ENCODE measurements around the gene ERCC4.

Gene ERCC4

GRCh38 chr16:13911306-13911705, 8.6 kb upstream of the ERCC4 start:
- DNase-seq (ENCODE audit: low spot score): no peak

- no peak for DNase-seq (ENCODE audit: low spot score)
These were observed 8.1 kb upstream of the ERCC4 start for GRCh38 chr16:13911871-13912270.

- no peak for DNase-seq (ENCODE audit: low spot score)
These were observed 7.1 kb upstream of the ERCC4 start for GRCh38 chr16:13912891-13913290.

DNA sequence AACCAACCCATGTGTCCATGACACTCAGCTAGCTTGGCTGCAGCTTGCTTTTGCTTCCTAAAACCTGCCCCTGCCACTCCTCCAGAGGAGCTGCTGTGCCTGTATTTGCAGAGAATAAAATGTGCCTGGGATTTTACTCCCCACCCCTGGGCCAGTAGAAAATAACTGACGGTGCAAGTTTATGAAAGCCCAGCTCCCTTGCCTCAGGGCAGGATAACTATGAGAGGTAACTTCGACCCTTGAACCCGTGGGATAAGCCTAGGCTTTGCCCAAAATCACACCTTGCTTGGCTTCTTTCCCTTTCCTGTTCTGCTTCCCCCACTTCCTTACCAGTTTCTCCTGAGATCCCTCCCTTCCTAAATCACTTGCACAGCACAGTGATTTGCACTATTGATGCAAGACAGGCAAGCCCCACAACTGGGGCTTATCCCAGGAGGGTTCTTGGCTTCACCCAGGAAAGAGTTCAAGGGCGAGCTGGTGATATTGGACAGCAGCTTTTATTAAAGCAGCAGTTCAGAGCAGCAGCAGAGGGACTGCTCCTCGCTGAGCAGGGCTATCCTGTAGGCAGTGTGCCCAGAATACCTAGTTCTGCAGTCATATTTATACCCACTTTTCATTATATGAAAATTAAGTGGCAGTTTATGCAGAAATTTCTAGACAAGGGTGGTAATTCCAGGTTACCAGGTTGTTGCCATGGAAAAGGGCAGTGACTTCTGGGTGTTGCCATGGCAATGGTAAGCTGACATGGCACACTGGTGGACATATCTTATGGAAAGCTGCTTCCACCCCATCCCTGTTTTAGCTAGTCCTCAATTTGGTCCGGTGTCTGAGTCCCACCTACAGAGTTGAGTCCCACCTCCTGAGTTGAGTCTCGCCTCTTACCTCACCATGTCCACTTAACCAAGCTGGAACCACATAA, 6.3 kb upstream of the ERCC4 start:
- no peak for DNase-seq (ENCODE audit: low spot score)

GRCh38 chr16:13915033-13915635, 4.8 kb upstream of the ERCC4 start:
- no peak for DNase-seq (ENCODE audit: low spot score)

GRCh38 chr16:13919330-13919682, 648 bp upstream of the ERCC4 start:
- DNase-seq (ENCODE audit: low spot score): peak; percentile 46

- DNase-seq (ENCODE audit: low spot score): no peak
These were observed 510 bp downstream of the ERCC4 start for GRCh38 chr16:13920510-13920818.

DNA sequence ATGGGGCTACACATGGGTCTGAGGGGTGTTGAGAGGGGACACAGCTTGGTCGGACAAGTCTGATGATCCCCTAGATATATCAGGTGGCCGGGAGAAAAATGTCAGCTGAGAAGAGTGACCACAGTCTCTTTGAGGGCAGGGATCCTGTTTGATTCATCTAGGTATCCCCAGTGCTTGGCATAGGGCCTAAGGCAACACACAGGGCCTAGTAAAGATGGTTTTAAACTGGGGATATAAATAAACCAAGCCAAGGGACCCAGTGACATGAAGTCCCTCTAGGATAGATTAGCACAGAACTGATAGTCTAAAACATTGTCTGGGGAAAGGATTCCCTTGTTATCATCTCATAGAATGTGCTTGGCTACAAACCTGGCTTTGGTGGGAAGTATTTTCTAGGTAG, 1.4 kb downstream of the ERCC4 start:
- no peak for DNase-seq (ENCODE audit: low spot score)

DNA sequence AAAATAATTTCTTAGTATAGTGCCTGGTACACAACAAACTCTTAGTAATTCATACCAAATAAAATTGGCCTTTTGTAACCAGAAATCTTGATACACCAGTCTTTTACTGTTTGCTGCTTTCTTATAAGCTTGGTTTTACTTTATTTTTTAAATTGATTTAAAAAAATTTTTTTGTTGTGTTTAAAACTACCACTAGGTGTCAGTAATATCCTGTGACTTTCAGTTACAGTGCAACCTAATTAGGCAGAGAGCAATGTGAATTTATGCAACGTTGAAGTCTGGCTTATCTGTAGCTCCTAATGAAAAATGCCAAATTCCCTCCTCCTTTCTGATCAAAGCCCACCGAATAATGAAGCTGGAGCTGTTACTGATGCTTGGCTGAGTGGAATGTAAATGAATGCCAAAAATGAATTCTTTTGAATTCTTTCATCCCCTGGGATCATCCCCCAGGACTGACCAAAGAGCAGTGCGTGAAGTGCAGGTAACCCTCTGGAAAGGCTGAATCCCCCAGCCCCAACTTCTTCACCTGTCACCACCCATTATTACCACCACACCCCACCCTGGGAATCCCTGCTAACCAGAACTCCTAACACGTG, 3.8 kb downstream of the ERCC4 start:
- peak; percentile 58 for DNase-seq (ENCODE audit: low spot score)

GRCh38 chr16:13926464-13926863, 6.5 kb downstream of the ERCC4 start:
- DNase-seq (ENCODE audit: low spot score): no peak

- no peak for DNase-seq (ENCODE audit: low spot score)
These were observed 6.9 kb downstream of the ERCC4 start for GRCh38 chr16:13926891-13927290.

DNA sequence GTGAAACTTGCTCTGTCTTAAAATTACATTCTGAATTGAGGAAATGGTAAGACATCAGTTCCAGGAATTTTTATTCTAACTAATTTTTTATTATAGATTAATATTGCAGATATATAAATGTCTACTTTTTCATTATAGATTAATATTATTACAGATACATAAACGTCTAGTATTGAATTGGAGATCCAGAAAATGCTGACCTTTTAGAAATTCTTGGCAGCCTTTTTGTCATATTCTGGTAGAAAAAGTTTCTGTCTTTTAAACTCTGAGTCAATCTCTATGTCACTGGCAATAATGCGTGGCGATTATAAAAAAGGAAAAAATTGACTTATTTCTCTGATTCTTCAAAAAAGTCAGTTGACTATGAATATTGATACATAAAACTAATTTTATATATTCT, 8.7 kb downstream of the ERCC4 start:
- DNase-seq (ENCODE audit: low spot score): no peak

GRCh38 chr16:13931845-13932244, 11.9 kb downstream of the ERCC4 start:
- DNase-seq (ENCODE audit: low spot score): no peak

GRCh38 chr16:13935408-13935807, 15.5 kb downstream of the ERCC4 start:
- no peak for DNase-seq (ENCODE audit: low spot score)

DNA sequence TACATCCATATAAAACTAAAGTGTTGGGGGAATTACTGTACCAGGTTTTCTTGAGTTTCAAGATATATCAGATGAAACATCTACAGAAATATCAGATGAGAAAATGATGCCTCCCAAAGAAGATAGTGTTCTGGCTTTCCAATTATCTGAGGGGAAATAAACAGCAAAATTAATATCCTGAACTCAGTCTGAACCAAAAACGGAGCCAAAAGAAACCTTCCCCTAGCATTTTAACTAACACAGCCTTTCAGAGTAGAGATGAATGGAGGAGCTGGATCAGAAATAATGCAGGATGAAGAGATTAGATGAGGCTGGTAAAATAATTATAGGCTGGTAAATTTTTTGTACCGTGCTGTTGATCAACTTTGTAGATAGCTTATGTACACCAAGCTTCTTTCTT, 16.2 kb downstream of the ERCC4 start:
- DNase-seq (ENCODE audit: low spot score): no peak

GRCh38 chr16:13936596-13937081, 16.7 kb downstream of the ERCC4 start:
- DNase-seq (ENCODE audit: low spot score): peak; percentile 66

DNA sequence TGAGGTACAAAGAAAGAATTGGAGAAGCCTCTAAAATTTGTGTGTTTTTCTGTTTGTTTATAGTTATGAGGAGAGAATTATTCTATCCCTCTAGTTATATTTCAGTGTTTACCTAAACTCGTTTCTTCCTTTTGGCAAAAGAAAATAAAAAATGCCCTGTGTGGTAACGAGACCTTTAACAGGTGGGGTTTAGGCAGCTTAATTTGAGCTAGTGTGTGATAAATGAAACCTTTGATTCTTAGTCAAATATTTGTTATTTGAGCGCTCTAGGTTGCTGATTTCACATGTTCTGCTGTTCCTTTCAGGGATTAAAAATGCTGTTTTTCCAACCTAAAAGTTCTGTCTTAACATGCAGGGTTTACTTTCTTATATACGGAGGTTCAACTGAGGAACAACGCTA, 17.5 kb downstream of the ERCC4 start:
- DNase-seq (ENCODE audit: low spot score): no peak

- DNase-seq (ENCODE audit: low spot score): no peak
These were observed 18.5 kb downstream of the ERCC4 start for GRCh38 chr16:13938480-13938879.

- no peak for DNase-seq (ENCODE audit: low spot score)
These were observed 19.9 kb downstream of the ERCC4 start for GRCh38 chr16:13939821-13940220.

DNA sequence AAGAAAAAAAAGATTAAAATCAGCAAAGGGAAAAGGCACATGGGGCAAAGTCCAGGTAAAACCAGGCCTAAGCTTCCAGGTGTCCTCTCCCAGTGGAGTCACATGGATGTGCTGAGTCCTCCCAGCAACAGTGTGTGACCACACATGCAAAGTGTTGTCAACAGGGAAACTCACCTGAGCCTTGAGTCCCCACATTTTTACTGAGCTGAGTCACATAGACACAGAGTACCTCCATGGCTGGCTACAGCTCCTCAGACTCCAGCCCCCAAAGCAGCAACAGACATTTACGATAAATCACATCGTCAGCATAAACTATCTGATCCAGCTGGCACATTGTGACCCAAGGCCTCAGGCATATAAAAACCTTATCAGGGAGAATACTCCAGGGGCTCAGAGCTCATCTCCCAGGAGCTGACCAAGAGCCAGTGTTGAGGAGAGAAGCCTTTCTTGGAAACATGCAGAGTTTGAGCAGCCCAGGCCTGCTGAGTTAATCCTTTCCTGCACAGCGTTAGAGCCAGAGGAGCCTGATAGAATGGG, 20.5 kb downstream of the ERCC4 start:
- DNase-seq (ENCODE audit: low spot score): no peak

- DNase-seq (ENCODE audit: low spot score): no peak
These were observed 24.9 kb downstream of the ERCC4 start for GRCh38 chr16:13944816-13945215.

DNA sequence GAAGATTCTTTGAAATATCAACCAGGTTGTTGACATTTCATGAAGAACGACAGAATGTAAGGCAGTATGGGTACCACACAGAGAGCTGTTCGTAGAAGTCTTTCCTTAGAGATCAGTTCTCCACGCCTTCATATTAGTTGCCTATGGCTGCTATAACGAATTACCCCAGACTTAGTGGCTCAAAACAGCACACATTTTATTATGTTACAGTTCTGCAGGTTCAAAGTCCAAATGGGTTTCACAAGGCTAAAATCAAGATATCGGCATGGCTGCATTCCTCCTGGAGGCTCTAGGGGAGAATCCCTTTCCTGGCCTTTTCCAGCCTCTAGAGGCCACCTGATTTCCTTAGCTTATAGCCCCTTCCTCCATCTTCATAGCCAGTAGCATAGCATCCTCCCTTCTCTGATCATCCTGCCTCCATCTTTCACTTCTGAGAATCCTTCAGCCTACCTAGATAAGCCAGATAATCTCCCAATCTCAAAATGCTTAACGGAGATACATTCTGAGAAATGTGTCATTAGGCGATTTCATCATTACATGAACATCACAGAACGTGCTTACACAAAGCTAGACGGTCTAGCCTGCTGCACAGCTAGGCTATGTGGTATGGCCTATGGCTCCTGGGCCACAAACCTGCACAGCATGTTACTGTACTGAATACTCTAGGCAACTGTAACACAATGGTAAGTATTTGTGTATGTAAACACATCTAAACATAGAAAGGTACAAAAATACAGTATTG, 26.0 kb downstream of the ERCC4 start:
- DNase-seq (ENCODE audit: low spot score): no peak
